BJ (cell line): ENCODE measurements around the gene FAM124B. TPM values are rescaled to one million over a fixed set of nuclear protein-coding genes. Genes with fewer than 3 reads are reported as not detected.

Experiments used
- CTCF ChIA-PET: fragments of 350-600 bp; formaldehyde crosslinking; extraction: SDS; loops from one replicate; lab custom pipeline; 2021; ENCODE audit warnings: antibody characterized with exemption, inconsistent platforms; lab: Yijun Ruan, JAX
- POLR2A ChIA-PET: fragments of 300-600 bp; sonication (Branson Sonifier 250); formaldehyde crosslinking; extraction: SDS; loops from one replicate; lab custom pipeline; 2021; ENCODE audit warnings: antibody characterized with exemption; lab: Charles Lee
- DNase-seq: peaks from one replicate; pipeline ENCODE4 v3.0.0-alpha.2; 2011; ENCODE audit warnings: low read depth
- H3K27me3 ChIP-seq: 2 replicates; pipeline ENCODE4 v1.6.0; 2011; ENCODE audit warnings: low read length; ENCODE audit not compliant: control insufficient read depth, insufficient read depth
- H3K36me3 ChIP-seq: 2 replicates; pipeline ENCODE4 v1.5.1; 2011; ENCODE audit warnings: low read length; ENCODE audit not compliant: control insufficient read depth, insufficient read depth
- H3K4me3 ChIP-seq: 2 replicates; pipeline ENCODE4 v1.5.1; 2011; ENCODE audit warnings: low read depth, mild to moderate bottlenecking, control low read depth, low read length
- polyA minus RNA-seq: library from RNA; depleted of rRNA, polyadenylated mRNA; stranded (reverse); fragments of >200 nt; gene quantifications from 2 replicates; pipeline ENCODE4 v1.2.3, GENCODE V29; 2011; rRNA and poly(A)+ RNA removed
- polyA plus RNA-seq: library from polyadenylated mRNA; depleted of rRNA; stranded (reverse); fragments of >200 nt; gene quantifications from 2 replicates; pipeline ENCODE4 v1.2.3, GENCODE V29; 2011; rRNA removed
- TF ChIP-seq, protein P1 (sequence below): IDR thresholded peaks from 2 replicates; pipeline ENCODE4 v1.5.1; 2011; ENCODE audit warnings: low read depth, mild to moderate bottlenecking, control low read depth, inconsistent platforms, low read length, moderate library complexity; ENCODE audit not compliant: insufficient read depth

The FAM124B gene, protein sequence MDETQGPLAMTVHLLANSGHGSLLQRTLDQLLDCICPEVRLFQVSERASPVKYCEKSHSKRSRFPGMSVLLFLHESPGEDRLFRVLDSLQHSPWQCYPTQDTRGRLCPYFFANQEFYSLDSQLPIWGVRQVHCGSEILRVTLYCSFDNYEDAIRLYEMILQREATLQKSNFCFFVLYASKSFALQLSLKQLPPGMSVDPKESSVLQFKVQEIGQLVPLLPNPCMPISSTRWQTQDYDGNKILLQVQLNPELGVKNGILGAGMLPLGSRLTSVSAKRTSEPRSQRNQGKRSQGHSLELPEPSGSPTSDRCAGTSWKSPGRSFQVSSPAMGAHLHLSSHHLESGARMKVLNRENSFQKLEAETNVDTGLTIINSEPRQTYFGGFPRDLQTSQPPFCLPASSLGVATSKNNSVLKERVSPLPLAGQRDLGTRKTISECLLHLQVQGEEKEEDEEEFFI
- 0.04 TPM in 1 of 2 replicates, not detected in the other for polyA plus RNA-seq
- polyA minus RNA-seq, result not detected in 2 replicates

DNA sequence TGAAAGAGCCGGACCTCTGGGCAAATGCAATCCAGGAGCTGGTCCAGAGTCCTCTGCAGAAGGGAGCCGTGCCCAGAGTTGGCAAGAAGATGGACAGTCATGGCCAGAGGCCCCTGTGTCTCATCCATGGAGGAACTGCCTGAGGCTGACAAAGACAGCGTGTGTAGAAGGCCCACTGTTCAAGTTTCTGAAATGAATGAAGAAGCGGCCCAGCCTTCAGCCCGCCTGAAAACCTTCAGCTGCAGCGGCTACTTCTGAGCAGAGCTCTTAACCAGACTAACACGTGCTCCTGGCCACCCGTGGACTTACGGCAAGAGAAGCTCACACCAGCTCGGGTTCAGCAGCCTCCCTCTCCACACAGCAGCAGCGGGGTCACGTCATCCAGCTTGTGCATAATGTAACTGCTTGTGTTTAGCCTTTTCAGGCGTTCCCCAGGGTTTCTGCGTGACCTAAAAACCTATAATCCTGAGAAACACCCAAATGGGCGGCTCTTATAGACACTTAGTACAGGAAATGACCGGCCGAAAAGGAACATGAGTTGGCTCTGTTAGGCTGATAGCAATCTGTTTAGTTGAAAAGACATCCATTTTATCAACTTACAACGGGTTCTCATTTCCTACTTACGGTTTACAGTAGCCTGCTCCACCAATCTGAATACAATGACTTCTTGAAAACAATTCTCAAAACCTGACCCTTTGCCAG lies at the start of gene FAM124B:
Gene FAM124B, minus strand, starts transcription at position 467 of the 702 bp plus-strand sequence. Its CDS starts 339 bp downstream, at position 128.
- POLR2A ChIA-PET, result interaction anchor here (1.1 kb wide), 1 partner anchor 10 kb away, joined by 3 read pairs; no protein-coding TSS in a partner anchor
- Histone ChIP-seq H3K4me3 (no peak within 1 kb of the TSS), H3K36me3 (no peaks in the 10 kb centered on the region), H3K27me3 (no peaks in the 10 kb centered on the region; the same call in 1 of the 2 replicates)
- TF ChIP-seq, protein P1, sequence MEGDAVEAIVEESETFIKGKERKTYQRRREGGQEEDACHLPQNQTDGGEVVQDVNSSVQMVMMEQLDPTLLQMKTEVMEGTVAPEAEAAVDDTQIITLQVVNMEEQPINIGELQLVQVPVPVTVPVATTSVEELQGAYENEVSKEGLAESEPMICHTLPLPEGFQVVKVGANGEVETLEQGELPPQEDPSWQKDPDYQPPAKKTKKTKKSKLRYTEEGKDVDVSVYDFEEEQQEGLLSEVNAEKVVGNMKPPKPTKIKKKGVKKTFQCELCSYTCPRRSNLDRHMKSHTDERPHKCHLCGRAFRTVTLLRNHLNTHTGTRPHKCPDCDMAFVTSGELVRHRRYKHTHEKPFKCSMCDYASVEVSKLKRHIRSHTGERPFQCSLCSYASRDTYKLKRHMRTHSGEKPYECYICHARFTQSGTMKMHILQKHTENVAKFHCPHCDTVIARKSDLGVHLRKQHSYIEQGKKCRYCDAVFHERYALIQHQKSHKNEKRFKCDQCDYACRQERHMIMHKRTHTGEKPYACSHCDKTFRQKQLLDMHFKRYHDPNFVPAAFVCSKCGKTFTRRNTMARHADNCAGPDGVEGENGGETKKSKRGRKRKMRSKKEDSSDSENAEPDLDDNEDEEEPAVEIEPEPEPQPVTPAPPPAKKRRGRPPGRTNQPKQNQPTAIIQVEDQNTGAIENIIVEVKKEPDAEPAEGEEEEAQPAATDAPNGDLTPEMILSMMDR, result no peak
- DNase-seq, result peak; percentile 40
- CTCF ChIA-PET, result interaction anchor here (0.7 to 2.7 kb wide), 3 partner anchors 10 to 31 kb away, joined by 4 to 8 read pairs (median 4); no protein-coding TSS in a partner anchor

DNA sequence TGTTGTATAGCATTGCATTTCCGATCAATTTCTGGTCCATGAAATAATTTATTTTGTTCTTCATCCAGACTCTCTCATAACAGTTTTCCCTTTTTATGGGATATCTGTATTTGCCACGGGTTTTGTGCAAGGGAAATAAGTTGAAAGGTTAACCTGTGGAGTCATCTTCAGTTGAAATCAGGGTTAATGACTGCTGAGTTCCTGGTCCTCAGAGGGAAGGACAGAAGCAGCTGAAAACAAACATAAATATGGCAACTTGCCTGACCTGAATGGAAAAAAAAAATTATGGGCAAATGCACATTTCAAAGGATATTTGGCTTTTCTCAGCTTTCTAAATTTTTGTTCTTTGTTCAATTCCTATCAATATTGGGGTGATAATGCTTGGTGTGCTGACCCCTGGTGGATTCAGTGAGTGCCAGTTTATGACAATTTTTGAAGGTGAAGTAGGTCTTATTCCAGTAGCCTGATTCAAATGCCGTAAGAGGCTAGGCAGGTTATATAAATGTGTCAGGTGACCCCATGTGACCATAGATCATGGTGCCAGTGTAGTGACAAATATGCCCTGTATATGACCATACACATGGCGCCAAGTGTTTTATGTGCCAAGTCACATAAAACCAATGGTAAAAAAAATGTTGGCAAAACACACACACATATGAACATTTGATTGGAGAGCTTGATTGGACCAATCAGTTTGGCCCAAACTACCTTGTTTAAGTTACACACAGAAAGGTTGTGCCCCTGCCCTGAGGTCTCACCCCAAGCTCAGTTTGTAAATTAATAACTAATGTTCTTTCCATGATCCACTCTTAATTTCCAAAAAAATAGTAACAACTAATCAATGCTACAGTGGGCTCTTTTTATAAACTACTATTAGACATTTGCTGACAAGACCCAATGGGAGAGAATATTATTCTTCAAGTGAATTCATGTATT lies 47.6 kb upstream of the FAM124B start:
- no peak for DNase-seq
- Histone ChIP-seq H3K4me3 (no peak overlapping the region), H3K27me3 (0 out of 2 replicates have a peak, but pooled peaks cover under 1% of the 10 kb centered on the region), H3K36me3 (no peaks in the 10 kb centered on the region)
- CTCF ChIA-PET, result interaction anchor here (0.6 to 3.1 kb wide), 17 partner anchors 9 to 482 kb away, joined by 3 to 17 read pairs (median 3); no protein-coding TSS in a partner anchor
- POLR2A ChIA-PET, result no interaction called here
- TF ChIP-seq, protein P1, result peak; percentile 69

DNA sequence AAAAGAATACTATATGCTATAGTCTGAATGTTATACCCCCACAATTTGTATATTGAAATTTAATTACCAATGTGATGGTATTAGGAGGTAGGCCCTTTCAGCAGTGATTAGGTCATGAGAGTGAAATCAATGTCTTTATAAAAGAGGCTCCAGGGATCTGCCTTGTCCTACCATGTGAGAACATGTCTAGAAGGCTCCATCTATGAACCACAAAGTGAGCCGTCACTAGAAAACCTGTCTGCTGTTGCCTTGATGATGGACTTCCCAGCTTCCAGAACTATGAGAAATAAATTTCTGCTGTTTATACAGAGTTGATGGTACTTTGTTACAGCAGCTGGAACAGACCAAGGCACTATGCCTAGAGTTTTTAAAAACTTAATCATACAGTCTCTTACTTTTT lies 46.3 kb upstream of the FAM124B start:
- TF ChIP-seq, protein P1, result no peak
- CTCF ChIA-PET, result interaction anchor here (1.0 to 3.1 kb wide), 6 partner anchors 8 to 202 kb away, joined by 3 to 17 read pairs (median 4); no protein-coding TSS in a partner anchor
- H3K4me3 ChIP-seq, result no peak overlapping the region
- H3K36me3 ChIP-seq, result no peaks in the 10 kb centered on the region
- no peak for DNase-seq
- no peaks in the 10 kb centered on the region for H3K27me3 ChIP-seq
- POLR2A ChIA-PET, result no interaction called here

DNA sequence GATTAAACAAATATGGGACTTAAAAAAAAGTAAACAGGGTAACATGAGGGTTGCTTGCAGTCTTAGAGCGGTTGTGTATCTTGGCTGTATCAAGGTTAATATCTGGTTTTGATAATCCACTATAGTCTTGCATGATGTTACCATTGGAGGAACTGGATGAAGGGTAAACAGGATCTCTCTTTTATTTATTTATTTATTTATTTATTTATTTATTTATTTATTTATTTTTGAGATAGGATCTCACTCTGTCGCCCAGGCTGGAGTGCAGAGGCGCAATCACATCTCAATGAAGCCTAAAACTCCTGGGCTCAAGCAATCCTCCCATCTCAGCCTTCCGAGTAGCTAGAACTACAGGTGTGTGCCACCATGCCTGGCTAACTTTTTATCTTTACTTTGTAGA lies 42.9 kb upstream of the FAM124B start:
- no peak for DNase-seq
- POLR2A ChIA-PET, result no interaction called here

More for the DNA sequence above, 42.9 kb upstream of the FAM124B start:
- CTCF ChIA-PET, result no interaction called here
- Histone ChIP-seq H3K4me3 (no peak overlapping the region), H3K36me3 (no peaks in the 10 kb centered on the region), H3K27me3 (peaks cover 5% of the 10 kb centered on the region)
- TF ChIP-seq, protein P1, result no peak
